Psoas muscle (tissue), 8 donors: ENCODE data around the gene POLR3K. TPM values are rescaled to one million over a fixed set of nuclear protein-coding genes. Genes with fewer than 3 reads are reported as not detected.

Source experiments
- ATAC-seq, 4 donors: fragments of 200-7000 bp; cut with Tn5 transposase; one replicate each; pipeline ENCODE4 v1.9.1; 2020; ENCODE audit warnings: moderate library complexity in 3 of 4, mild to moderate bottlenecking in 2 of 4
- DNase-seq, 2 donors: peaks; one replicate each; pipeline ENCODE4 v3.0.0-alpha.2; 2020
- H3K27ac ChIP-seq: fragments of 200-600 bp; one replicate; pipeline ENCODE4 v1.8.0; 2022
- H3K27me3 ChIP-seq, 3 donors: fragments of 200-600 bp in 1 of 3; one replicate each; pipeline versions ENCODE4 v1.6.1 to v1.8.0; 2013 to 2022; ENCODE audit warnings: low read length in 2 of 3, mild to moderate bottlenecking in 2 of 3, moderate library complexity in 1 of 3; ENCODE audit not compliant: insufficient read depth in 3 of 3
- H3K36me3 ChIP-seq, 2 donors: fragments of 200-600 bp in 1 of 2; one replicate each; pipeline versions ENCODE4 v1.6.1 to v1.8.0; 2013 to 2022; ENCODE audit warnings: low read depth in 1 of 2, mild to moderate bottlenecking in 1 of 2, moderate library complexity in 1 of 2; ENCODE audit not compliant: insufficient read depth in 1 of 2
- H3K4me1 ChIP-seq: fragments of 200-600 bp; one replicate; pipeline ENCODE4 v1.8.0; 2022
- H3K4me3 ChIP-seq: fragments of 200-600 bp; one replicate; pipeline ENCODE4 v1.8.0; 2022; ENCODE audit warnings: mild to moderate bottlenecking
- H3K9me3 ChIP-seq: fragments of 200-600 bp; one replicate; pipeline ENCODE4 v1.8.0; 2022
- CTCF ChIP-seq: fragments of 200-600 bp; IDR thresholded peaks from one replicate; pipeline ENCODE4 v1.8.0; 2022; ENCODE audit warnings: antibody characterized with exemption
- WGBS, 3 donors: extraction: QIAGEN DNeasy Blood & Tissue Kit; methylation state at CpG; one replicate each; pipeline versions ENCODE4 v1.1.6 to v1.1.7; 2013; 5-methylcytosine and 5-hydroxymethylcytosine counted together
- intact Hi-C, 2 donors: fragments of 100-400 bp; cut with DNase I; formaldehyde crosslinking; loops; one replicate each; pipeline versions ENCODE4 v1.11.0 to v1.14.2; 2022
- long read RNA-seq, 2 donors: library from polyadenylated mRNA; unstranded; transcript quantifications; one replicate each; pipeline ENCODE4 v2.0.0, GENCODE V29; 2021
- polyA plus RNA-seq, 3 donors: library from polyadenylated mRNA; stranded (reverse); fragments of 200-250 nt; gene quantifications; one replicate each; pipeline ENCODE4 v1.2.3, GENCODE V29; 2013
- total RNA-seq, 4 donors: library from RNA; stranded (reverse); fragmentation: NEBNext Ultra II Directional in 2 of 4; extraction: Animal tissue kit (Norgen Biotek cat#: 25700) in 2 of 4; gene quantifications; one replicate each; pipeline versions ENCODE4 v1.2.1 to v1.2.4, GENCODE V29; 2021 to 2023
- donor health status: healthy with polysubstance abuse.
- donor health status: DM: no; HTN: no; CAD: no; lungs with moderate emphysema.
- donor health status: Bipolar disorder and iron deficiency.
- donor health status: healthy.
- donor health status: DM: yes; HTN: yes; CAD: no.
- donor health status: DM: no; HTN: no; CAD: no.
- donor health status: DM: no; HTN: no; CAD: no.
- donor health status: DM: yes; HTN: yes; CAD: no.

Gene POLR3K
- total RNA-seq (10 to 100 TPM in 2 of 4 donors, 1 to 10 TPM in 2; 5.8 to 16.2 (median 9.0) TPM), polyA plus RNA-seq (10 to 100 TPM in 2 of 3 donors, 1 to 10 TPM in 1; 8.9 to 17.5 (median 11.7) TPM)
- long read RNA-seq, donor 1, transcript POLR3K-201 (3 exons, 1,392 nt): major isoform, 6 of 6 reads
- long read RNA-seq, donor 1, partial matches to known transcripts: 0 of 6 reads
- long read RNA-seq, donor 1, other reads (novel, unspliced or antisense): 0 of 6 reads
- long read RNA-seq, donor 2, transcript POLR3K-201 (3 exons, 1,392 nt): major isoform, 16 of 16 reads
- long read RNA-seq, donor 2, partial matches to known transcripts: 0 of 16 reads
- long read RNA-seq, donor 2, other reads (novel, unspliced or antisense): 0 of 16 reads

GRCh38 chr16:53346-54236, at the start of gene POLR3K, which contains the start of gene SNRNP25:
Gene POLR3K, minus strand, starts transcription at chr16:53608. Its CDS starts 22 bp downstream, at chr16:53586.
Gene SNRNP25, plus strand, starts transcription at chr16:53828. Its CDS starts 189 bp downstream, at chr16:54017.
- TF ChIP-seq CTCF: no peak
- H3K4me3 ChIP-seq: peak within 1 kb of the TSS; percentile 90
- peak; percentile 95 to 98 (median 96) for ATAC-seq
- 1% methylated on average over 75 to 91 of the region's 91 CpGs for WGBS, 3 donors
- H3K9me3 ChIP-seq: no peaks in the 10 kb centered on the region
- intact Hi-C loops: no loop called here
- H3K4me1 ChIP-seq: peaks cover 11% of the 10 kb centered on the region
- DNase-seq: peak; percentile 100
- H3K27ac ChIP-seq: peak within 1 kb of the TSS; percentile 80
- H3K27me3 ChIP-seq: no peaks in the 10 kb centered on the region
- H3K36me3 ChIP-seq: peaks cover 0 to 46% of the 10 kb centered on the region in 2 donors

- H3K4me1 ChIP-seq: peaks cover 49% of the 10 kb centered on the region
- peaks cover 0 to 20% of the 10 kb centered on the region in 2 donors for H3K36me3 ChIP-seq
- no peak for TF ChIP-seq CTCF
- H3K27me3 ChIP-seq: no peaks in the 10 kb centered on the region
- H3K4me3 ChIP-seq: peak overlapping the region; percentile 9
- ATAC-seq: peak; percentile 72 to 83 (median 78)
- intact Hi-C loops: no loop called here
- H3K27ac ChIP-seq: peak overlapping the region; percentile 73
- WGBS, 3 donors: 34 to 45% (median 41%) methylated on average over 19 of the region's 19 CpGs
- DNase-seq: peak; percentile 67 to 88
- no peaks in the 10 kb centered on the region for H3K9me3 ChIP-seq
Observed at GRCh38 chr16:102060-102855, 48.9 kb upstream of the POLR3K start.

GRCh38 chr16:101586-101985, 48.2 kb upstream of the POLR3K start:
- Histone ChIP-seq H3K4me1 (peaks cover 52% of the 10 kb centered on the region), H3K27me3 (no peaks in the 10 kb centered on the region), H3K4me3 (peak overlapping the region; percentile 9), H3K9me3 (no peaks in the 10 kb centered on the region), H3K27ac (peak overlapping the region; percentile 73), H3K36me3 (peaks cover 0 to 20% of the 10 kb centered on the region in 2 donors)
- intact Hi-C loops: no loop called here
- DNase-seq: no peak
- TF ChIP-seq CTCF: no peak
- 80 to 94% (median 86%) methylated on average over 6 of the region's 6 CpGs for WGBS, 3 donors
- no peak for ATAC-seq

GRCh38 chr16:100989-101388, 47.6 kb upstream of the POLR3K start:
- H3K4me3 ChIP-seq: no peak overlapping the region
- H3K27ac ChIP-seq: peak overlapping the region; percentile 73
- intact Hi-C loops: no loop called here
- no peak for DNase-seq
- ATAC-seq: no peak
- WGBS, 3 donors: 78 to 86% (median 78%) methylated on average over 5 of the region's 5 CpGs
- no peaks in the 10 kb centered on the region for H3K9me3 ChIP-seq
- H3K27me3 ChIP-seq: no peaks in the 10 kb centered on the region
- peaks cover 52% of the 10 kb centered on the region for H3K4me1 ChIP-seq
- peaks cover 0 to 18% of the 10 kb centered on the region in 2 donors for H3K36me3 ChIP-seq
- no peak for TF ChIP-seq CTCF
